Right atrium auricular region (tissue), 2 donors: ENCODE data around the gene IFT122. TPM values are rescaled to one million over a fixed set of nuclear protein-coding genes. Genes with fewer than 3 reads are reported as not detected.
A peak's percentile ranks its signal among the peaks of the same experiment; 100 is the strongest.
"Not testable (repeated sequence)": the region's sequence is repeated elsewhere in the genome, so short reads cannot be mapped to it uniquely, and the experiment has no call there.

Experiments used
- DNase-seq: peaks from one replicate; pipeline ENCODE4 v3.0.0-alpha.2; 2019; ENCODE audit warnings: low spot score
- H3K27ac ChIP-seq, 2 donors: fragments of 200-600 bp; sonication (generic); 1 replicate in 1 of 2; 2 replicates in 1 of 2; pipeline ENCODE4 v1.5.1; 2016 to 2019
- H3K27me3 ChIP-seq, 2 donors: fragments of 200-600 bp; sonication (generic); one replicate each; pipeline versions ENCODE4 v1.5.1 to v1.6.0; 2017 to 2019
- H3K36me3 ChIP-seq: fragments of 200-600 bp; sonication (generic); one replicate; pipeline ENCODE4 v1.5.1; 2016
- H3K4me1 ChIP-seq, 2 donors: fragments of 200-600 bp; sonication (generic); one replicate each; pipeline versions ENCODE4 v1.5.1 to v1.6.0; 2017 to 2019
- H3K4me3 ChIP-seq, 2 donors: fragments of 200-600 bp; sonication (generic); 1 replicate in 1 of 2; 2 replicates in 1 of 2; pipeline ENCODE4 v1.5.1; 2017 to 2019; ENCODE audit warnings: mild to moderate bottlenecking in 1 of 2, moderate library complexity in 1 of 2
- H3K9me3 ChIP-seq, 2 donors: fragments of 200-600 bp; sonication (generic); one replicate each; pipeline ENCODE4 v1.5.1; 2019
- CTCF ChIP-seq, 2 donors: fragments of 200-600 bp; sonication (generic); IDR thresholded peaks; one replicate each; pipeline ENCODE4 v1.5.1; 2019; ENCODE audit warnings: antibody characterized with exemption in 2 of 2
- total RNA-seq, 2 donors: library from RNA; depleted of rRNA; stranded (reverse); fragments of >200 nt; gene quantifications; one replicate each; pipeline ENCODE4 v1.1.0, GENCODE V29; 2016

The IFT122 gene
- total RNA-seq, 2 donors from 2014 or later: 18.5 to 36.9 TPM

- Histone ChIP-seq H3K36me3 (no peaks in the 10 kb centered on the region), H3K4me1 (no peaks in the 10 kb centered on the region), H3K4me3 (no peak overlapping the region), H3K27me3 (no peaks in the 10 kb centered on the region), H3K27ac (no peak overlapping the region), H3K9me3 (no peaks in the 10 kb centered on the region)
- TF ChIP-seq CTCF (IDR thresholded peaks at IDR 0.05): no peak
- DNase-seq: no peak
These were observed 35.9 kb upstream of the IFT122 start for GRCh38 chr3:129404130-129404529.

- Histone ChIP-seq H3K9me3 (no peaks in the 10 kb centered on the region), H3K27ac (no peak overlapping the region), H3K4me3 (no peak overlapping the region), H3K4me1 (no peaks in the 10 kb centered on the region), H3K27me3 (no peaks in the 10 kb centered on the region), H3K36me3 (no peaks in the 10 kb centered on the region)
- TF ChIP-seq CTCF (IDR thresholded peaks at IDR 0.05): no peak
- no peak for DNase-seq
These were observed 35.4 kb upstream of the IFT122 start for GRCh38 chr3:129404610-129405009.

- no peak for DNase-seq
- H3K9me3 ChIP-seq: no peaks in the 10 kb centered on the region
- no peak overlapping the region for H3K27ac ChIP-seq
- peaks cover 0 to 24% of the 10 kb centered on the region in 2 donors for H3K4me1 ChIP-seq
- H3K4me3 ChIP-seq: no peak overlapping the region
- no peaks in the 10 kb centered on the region for H3K27me3 ChIP-seq
- no peak for TF ChIP-seq CTCF (IDR thresholded peaks at IDR 0.05)
- H3K36me3 ChIP-seq: no peaks in the 10 kb centered on the region
These were observed 30.5 kb upstream of the IFT122 start for GRCh38 chr3:129409541-129409940.

GRCh38 chr3:129410971-129411370, 29.1 kb upstream of the IFT122 start:
- DNase-seq: no peak
- H3K36me3 ChIP-seq: no peaks in the 10 kb centered on the region
- no peaks in the 10 kb centered on the region for H3K27me3 ChIP-seq

GRCh38 chr3:129412542-129413198, 27.4 kb upstream of the IFT122 start:
- H3K36me3 ChIP-seq: no peaks in the 10 kb centered on the region
- H3K27ac ChIP-seq: peak overlapping the region; percentile 80 to 89
- no peak overlapping the region for H3K4me3 ChIP-seq
- DNase-seq: no peak
- TF ChIP-seq CTCF (IDR thresholded peaks at IDR 0.05): no peak
- H3K27me3 ChIP-seq: no peaks in the 10 kb centered on the region
- peaks cover 0 to 35% of the 10 kb centered on the region in 2 donors for H3K4me1 ChIP-seq
- H3K9me3 ChIP-seq: no peaks in the 10 kb centered on the region

More at GRCh38 chr3:129410971-129411370, 29.1 kb upstream of the IFT122 start:
- H3K9me3 ChIP-seq: no peaks in the 10 kb centered on the region
- no peak overlapping the region for H3K4me3 ChIP-seq
- H3K4me1 ChIP-seq: peaks cover 0 to 30% of the 10 kb centered on the region in 2 donors
- no peak overlapping the region for H3K27ac ChIP-seq
- no peak for TF ChIP-seq CTCF (IDR thresholded peaks at IDR 0.05)

GRCh38 chr3:129413238-129413637, 26.8 kb upstream of the IFT122 start:
- H3K27me3 ChIP-seq, H3K9me3 ChIP-seq, H3K36me3 ChIP-seq, H3K4me3 ChIP-seq, DNase-seq: not testable (repeated sequence)
- H3K27ac ChIP-seq: peak overlapping the region; percentile 80 to 89
- peaks cover 0 to 40% of the 10 kb centered on the region in 2 donors for H3K4me1 ChIP-seq
